Stimulated activated CD8-positive, alpha-beta memory T cell treated with anti-CD3 and anti-CD28 coated beads, Interleukin-4, amount 100 ng/mL, for 1 hour (primary cell): ENCODE measurements around the gene GIMAP1.

ENCODE experiments used
- DNase-seq, 2 donors: peaks; one replicate each; pipeline ENCODE4 v3.0.0-alpha.2; 2020; ENCODE audit warnings: low read depth in 2 of 2, low spot score in 1 of 2

Gene GIMAP1

GRCh38 chr7:150745876-150746275, 29.5 kb downstream of the GIMAP1 start:
- no peak for DNase-seq

- DNase-seq = no peak
Observed at GRCh38 chr7:150746921-150747320, 30.5 kb downstream of the GIMAP1 start.

GRCh38 chr7:150748376-150748775, 32.0 kb downstream of the GIMAP1 start:
- DNase-seq = no peak

- DNase-seq = no peak
Observed at GRCh38 chr7:150751702-150752101, 35.3 kb downstream of the GIMAP1 start.

- no peak for DNase-seq
Observed at GRCh38 chr7:150753239-150753638, 36.8 kb downstream of the GIMAP1 start.

- DNase-seq = no peak
Observed at GRCh38 chr7:150753826-150754603, 37.6 kb downstream of the GIMAP1 start.

- no peak for DNase-seq
Observed at GRCh38 chr7:150754951-150755350, 38.5 kb downstream of the GIMAP1 start.

- peak in 1 of 2 donors; percentile 55 for DNase-seq
Observed at GRCh38 chr7:150755473-150756099, 39.2 kb downstream of the GIMAP1 start.

GRCh38 chr7:150756166-150756565, 39.8 kb downstream of the GIMAP1 start:
- no peak for DNase-seq

GRCh38 chr7:150756858-150757257, 40.4 kb downstream of the GIMAP1 start:
- no peak for DNase-seq

- no peak for DNase-seq
Observed at GRCh38 chr7:150759479-150759878, 43.1 kb downstream of the GIMAP1 start.

- DNase-seq = no peak
Observed at GRCh38 chr7:150766334-150766709, 49.9 kb downstream of the GIMAP1 start.

GRCh38 chr7:150769768-150770167, 53.4 kb downstream of the GIMAP1 start:
- DNase-seq = no peak
